Loucy (cell line): ENCODE measurements around the gene HMX2.

Experiments
- H2AFZ ChIP-seq: fragments of 200-600 bp; sonication (generic); 2 replicates; pipeline ENCODE4 v1.6.0; 2016; ENCODE audit warnings: antibody characterized with exemption, mild to moderate bottlenecking, low read length, moderate library complexity
- H3F3A ChIP-seq: fragments of 200-600 bp; 2 replicates; pipeline ENCODE4 v1.6.0; 2016; ENCODE audit warnings: antibody characterized with exemption, low read depth, mild to moderate bottlenecking
- H3K27me3 ChIP-seq: fragments of 200-600 bp; sonication (generic); 2 replicates; pipeline ENCODE4 v1.6.1; 2014; ENCODE audit warnings: low read length, mild to moderate bottlenecking; ENCODE audit not compliant: insufficient read depth, poor library complexity, severe bottlenecking
- H3K36me3 ChIP-seq: fragments of 200-600 bp; sonication (generic); 2 replicates; pipeline ENCODE4 v1.6.1; 2016; ENCODE audit warnings: low read length; ENCODE audit not compliant: insufficient read depth
- H3K4me1 ChIP-seq: fragments of 200-600 bp; sonication (generic); 2 replicates; pipeline ENCODE4 v1.5.1; 2014; ENCODE audit warnings: low read length, mild to moderate bottlenecking; ENCODE audit not compliant: insufficient read depth, poor library complexity, severe bottlenecking
- H3K4me2 ChIP-seq: fragments of 200-600 bp; sonication (generic); 2 replicates; pipeline ENCODE4 v1.6.0; 2014; ENCODE audit warnings: antibody characterized with exemption, low read length, low read depth, mild to moderate bottlenecking; ENCODE audit not compliant: poor library complexity, severe bottlenecking
- H3K4me3 ChIP-seq: fragments of 200-600 bp; sonication (generic); 2 replicates; pipeline ENCODE4 v1.5.1; 2014; ENCODE audit warnings: low read length, mild to moderate bottlenecking, mixed read lengths; ENCODE audit not compliant: poor library complexity, severe bottlenecking
- H3K79me2 ChIP-seq: fragments of 200-600 bp; sonication (generic); 2 replicates; pipeline ENCODE4 v1.6.1; 2014; ENCODE audit warnings: low read length; ENCODE audit not compliant: insufficient read depth
- H3K9ac ChIP-seq: fragments of 200-600 bp; sonication (generic); 2 replicates; pipeline ENCODE4 v1.6.0; 2014; ENCODE audit warnings: mild to moderate bottlenecking, low read depth, low read length, moderate library complexity; ENCODE audit not compliant: poor library complexity, severe bottlenecking
- H3K9me2 ChIP-seq: fragments of 200-600 bp; sonication (generic); replicated peaks from 2 replicates; pipeline ENCODE4 v1.6.1; 2016; ENCODE audit warnings: low read depth, low read length, mixed read lengths
- H3K9me3 ChIP-seq: fragments of 200-600 bp; sonication (generic); 2 replicates; pipeline ENCODE4 v1.6.1; 2014; ENCODE audit warnings: mild to moderate bottlenecking, antibody characterized with exemption, low read length, low read depth; ENCODE audit not compliant: insufficient read depth
- H4K20me1 ChIP-seq: fragments of 200-600 bp; sonication (generic); 2 replicates; pipeline ENCODE4 v1.6.0; 2014; ENCODE audit warnings: antibody characterized with exemption, low read length, mild to moderate bottlenecking; ENCODE audit not compliant: insufficient read depth, poor library complexity, severe bottlenecking
- CTCF ChIP-seq: fragments of 200-600 bp; sonication (generic); conservative IDR thresholded peaks from 2 replicates; pipeline ENCODE4 v1.5.1; 2014; ENCODE audit warnings: mild to moderate bottlenecking, antibody characterized with exemption, low read length
- EZH2phosphoT487 ChIP-seq: fragments of 200-600 bp; IDR thresholded peaks from 2 replicates; pipeline ENCODE4 v1.6.1; 2018; ENCODE audit warnings: antibody characterized with exemption, mild to moderate bottlenecking, moderate library complexity, borderline replicate concordance

HMX2 gene

GRCh38 chr10:123180101-123181090, 32.5 kb downstream of the HMX2 start:
- H3K4me1 ChIP-seq = no peaks in the 10 kb centered on the region
- no peaks in the 10 kb centered on the region for H3F3A ChIP-seq
- H2AFZ ChIP-seq = no peak overlapping the region
- no peak overlapping the region for H3K4me2 ChIP-seq
- H3K79me2 ChIP-seq = no peaks in the 10 kb centered on the region
- H3K27me3 ChIP-seq = no peaks in the 10 kb centered on the region
- H3K9me2 ChIP-seq = no peaks in the 10 kb centered on the region
- no peak for TF ChIP-seq CTCF
- no peak for TF ChIP-seq EZH2phosphoT487
- H3K9ac ChIP-seq = no peak overlapping the region
- no peak overlapping the region for H3K4me3 ChIP-seq
- no peaks in the 10 kb centered on the region for H4K20me1 ChIP-seq
- peaks cover 33% of the 10 kb centered on the region for H3K36me3 ChIP-seq
- peaks cover 6% of the 10 kb centered on the region; the same call in 1 of the 2 replicates for H3K9me3 ChIP-seq

GRCh38 chr10:123183724-123184123, 35.8 kb downstream of the HMX2 start:
- peaks cover 18% of the 10 kb centered on the region; the same call in 1 of the 2 replicates for H3K36me3 ChIP-seq
- no peaks in the 10 kb centered on the region for H3K4me1 ChIP-seq
- TF ChIP-seq EZH2phosphoT487 (no peak), CTCF (no peak)
- no peak overlapping the region for H3K4me3 ChIP-seq
- no peaks in the 10 kb centered on the region for H4K20me1 ChIP-seq
- H3K4me2 ChIP-seq = no peak overlapping the region
- H3K27me3 ChIP-seq = no peaks in the 10 kb centered on the region
- H3K9me3 ChIP-seq = peaks cover 6% of the 10 kb centered on the region; the same call in 1 of the 2 replicates
- H3K9me2 ChIP-seq = no peaks in the 10 kb centered on the region
- H3F3A ChIP-seq = no peaks in the 10 kb centered on the region
- no peaks in the 10 kb centered on the region for H3K79me2 ChIP-seq
- H3K9ac ChIP-seq = no peak overlapping the region
- H2AFZ ChIP-seq = no peak overlapping the region

- no peaks in the 10 kb centered on the region for H3K79me2 ChIP-seq
- H3K4me2 ChIP-seq = no peak overlapping the region
- TF ChIP-seq CTCF = no peak
- TF ChIP-seq EZH2phosphoT487 = no peak
- no peaks in the 10 kb centered on the region for H3K9me2 ChIP-seq
- no peaks in the 10 kb centered on the region for H3K4me1 ChIP-seq
- peaks cover 27% of the 10 kb centered on the region; the same call in 1 of the 2 replicates for H3K36me3 ChIP-seq
- no peak overlapping the region for H3K9ac ChIP-seq
- no peak overlapping the region for H3K4me3 ChIP-seq
- H3K9me3 ChIP-seq = peaks cover 6% of the 10 kb centered on the region; the same call in 1 of the 2 replicates
- H2AFZ ChIP-seq = no peak overlapping the region
- H4K20me1 ChIP-seq = no peaks in the 10 kb centered on the region
- no peaks in the 10 kb centered on the region for H3F3A ChIP-seq
- H3K27me3 ChIP-seq = no peaks in the 10 kb centered on the region
These were observed 39.8 kb downstream of the HMX2 start for GRCh38 chr10:123187781-123188180.
